GM18517 (cell line): Measurements from ENCODE around the gene SSTR3.

Source experiments
- ATAC-seq: cut with Tn5 transposase; IDR thresholded peaks from one replicate; pipeline ENCODE4 v1.9.1; 2021; ENCODE audit warnings: mild to moderate bottlenecking, moderate library complexity; ENCODE audit not compliant: unreplicated experiment

The SSTR3 gene

GRCh38 chr22:37154925-37155712, 57.2 kb downstream of the SSTR3 start:
- ATAC-seq: no peak
